Esophagus squamous epithelium (tissue), 5 donors: ENCODE measurements around the gene NT5DC2. TPM values are rescaled to one million over a fixed set of nuclear protein-coding genes. Genes with fewer than 3 reads are reported as not detected.

Experiments
- DNase-seq: peaks from one replicate; lab custom pipeline; 2025; lab: John Stamatoyannopoulos, UW
- H3K27ac ChIP-seq, 4 donors: fragments of 200-600 bp; sonication (generic); one replicate each; pipeline ENCODE4 v1.5.1; 2016 to 2019; ENCODE audit warnings: mild to moderate bottlenecking in 1 of 4
- H3K27me3 ChIP-seq, 4 donors: fragments of 200-600 bp; sonication (generic); 1 replicate in 3 of 4; 2 replicates in 1 of 4; pipeline versions ENCODE4 v1.5.1 to v1.6.0; 2017 to 2021; ENCODE audit warnings: antibody characterized with exemption in 1 of 4
- H3K36me3 ChIP-seq, 3 donors: fragments of 200-600 bp; sonication (generic); one replicate each; pipeline ENCODE4 v1.5.1; 2016 to 2019
- H3K4me1 ChIP-seq, 3 donors: fragments of 200-600 bp; sonication (generic); one replicate each; pipeline ENCODE4 v1.5.1; 2017 to 2019
- H3K4me3 ChIP-seq, 4 donors: fragments of 200-600 bp; sonication (generic); 1 replicate in 3 of 4; 2 replicates in 1 of 4; pipeline ENCODE4 v1.5.1; 2016 to 2019; ENCODE audit warnings: mild to moderate bottlenecking in 2 of 4, moderate library complexity in 1 of 4
- H3K9me3 ChIP-seq, 3 donors: fragments of 200-600 bp; sonication (generic); one replicate each; pipeline ENCODE4 v1.5.1; 2016 to 2019
- POLR2A ChIP-seq, 4 donors: fragments of 450-650 bp; IDR thresholded peaks; one replicate each; pipeline ENCODE4 v1.6.1; 2017; ENCODE audit warnings: antibody characterized with exemption in 4 of 4, mild to moderate bottlenecking in 4 of 4, moderate library complexity in 3 of 4
- WGBS, 2 donors: methylation state at CpG; one replicate each; pipeline ENCODE4 v1.1.5; 2018; 5-methylcytosine and 5-hydroxymethylcytosine counted together
- intact Hi-C: fragments of 100-400 bp; cut with DNase I; formaldehyde crosslinking; loops from one replicate; pipeline ENCODE4 v1.15.0; 2022
- total RNA-seq, 4 donors: library from RNA; depleted of rRNA; stranded (reverse); fragments of >200 nt; gene quantifications; one replicate each; pipeline ENCODE4 v1.1.0, GENCODE V29; 2016
- TF ChIP-seq, protein P1 (sequence below), 6 experiments: fragments of 450-650 bp in 4 of 6; fragments of 200-600 bp in 2 of 6; sonication (generic) in 2 of 6; IDR thresholded peaks; one replicate each; pipeline ENCODE4 v1.5.1; 2016 to 2019; ENCODE audit warnings: antibody characterized with exemption in 6 of 6, mild to moderate bottlenecking in 4 of 6, moderate library complexity in 4 of 6
- donor health status: DM: yes; HTN: yes; CAD: no.

NT5DC2 gene
- total RNA-seq, 4 donors from 2014 or later, result 58.9 to 79.5 (median 70.2) TPM

DNA sequence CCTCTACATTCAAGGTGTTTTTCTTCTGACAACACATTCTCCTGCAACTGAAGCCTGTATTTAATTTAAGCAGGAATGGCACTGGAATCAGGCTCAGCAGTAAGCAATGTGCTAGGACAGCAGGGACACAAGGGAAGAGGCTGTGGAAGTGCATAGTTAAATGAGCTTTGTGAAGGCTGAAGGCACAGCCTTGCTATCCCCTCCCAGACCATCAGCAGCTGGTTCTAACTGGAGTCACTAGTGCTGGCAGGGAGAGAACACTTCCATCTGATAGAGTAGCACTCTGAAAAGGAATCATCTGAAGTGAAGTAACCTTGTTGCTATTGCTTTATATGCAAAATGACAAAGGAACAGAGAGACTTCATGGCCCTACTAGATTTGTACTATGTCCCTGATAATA is 17.5 kb upstream of the NT5DC2 start:
- Histone ChIP-seq H3K27me3 (no peaks in the 10 kb centered on the region), H3K4me3 (no peak overlapping the region), H3K27ac (no peak overlapping the region), H3K36me3 (peaks cover 0 to 91% (median 34%) of the 10 kb centered on the region in 3 donors), H3K4me1 (peaks cover 0 to 8% (median 0%) of the 10 kb centered on the region in 3 donors), H3K9me3 (no peaks in the 10 kb centered on the region)
- DNase-seq, result no peak
- TF ChIP-seq, protein P1, sequence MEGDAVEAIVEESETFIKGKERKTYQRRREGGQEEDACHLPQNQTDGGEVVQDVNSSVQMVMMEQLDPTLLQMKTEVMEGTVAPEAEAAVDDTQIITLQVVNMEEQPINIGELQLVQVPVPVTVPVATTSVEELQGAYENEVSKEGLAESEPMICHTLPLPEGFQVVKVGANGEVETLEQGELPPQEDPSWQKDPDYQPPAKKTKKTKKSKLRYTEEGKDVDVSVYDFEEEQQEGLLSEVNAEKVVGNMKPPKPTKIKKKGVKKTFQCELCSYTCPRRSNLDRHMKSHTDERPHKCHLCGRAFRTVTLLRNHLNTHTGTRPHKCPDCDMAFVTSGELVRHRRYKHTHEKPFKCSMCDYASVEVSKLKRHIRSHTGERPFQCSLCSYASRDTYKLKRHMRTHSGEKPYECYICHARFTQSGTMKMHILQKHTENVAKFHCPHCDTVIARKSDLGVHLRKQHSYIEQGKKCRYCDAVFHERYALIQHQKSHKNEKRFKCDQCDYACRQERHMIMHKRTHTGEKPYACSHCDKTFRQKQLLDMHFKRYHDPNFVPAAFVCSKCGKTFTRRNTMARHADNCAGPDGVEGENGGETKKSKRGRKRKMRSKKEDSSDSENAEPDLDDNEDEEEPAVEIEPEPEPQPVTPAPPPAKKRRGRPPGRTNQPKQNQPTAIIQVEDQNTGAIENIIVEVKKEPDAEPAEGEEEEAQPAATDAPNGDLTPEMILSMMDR (IDR thresholded peaks at IDR 0.05), result no peak
- TF ChIP-seq POLR2A (IDR thresholded peaks at IDR 0.05), result no peak
- intact Hi-C loops, result no loop called here

DNA sequence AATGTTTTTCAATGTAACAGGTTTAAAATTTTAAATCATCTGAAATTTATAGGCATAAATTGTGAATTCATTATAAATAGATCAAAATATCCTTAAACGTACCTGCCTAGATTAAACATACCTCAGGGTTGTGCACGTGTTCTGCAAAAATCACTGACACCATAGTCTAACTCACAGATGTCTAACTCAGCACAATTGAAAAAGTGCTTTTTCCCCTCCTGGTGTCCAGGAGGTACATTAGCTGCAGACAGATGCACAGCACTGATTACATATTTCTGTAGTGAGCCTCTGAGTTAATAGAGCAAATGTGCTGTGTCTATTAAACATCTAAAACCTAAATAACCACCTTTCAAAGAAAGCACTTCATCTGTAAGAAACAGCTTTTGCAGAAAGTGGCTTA is 13.5 kb upstream of the NT5DC2 start:
- TF ChIP-seq, protein P1 (IDR thresholded peaks at IDR 0.05), result no peak
- TF ChIP-seq POLR2A (IDR thresholded peaks at IDR 0.05), result no peak
- intact Hi-C loops, result no loop called here
- no peak overlapping the region for H3K4me3 ChIP-seq
- WGBS, 2 donors, result 73 to 81% methylated on average over 2 of the region's 2 CpGs
- H3K27me3 ChIP-seq, result no peaks in the 10 kb centered on the region
- no peak overlapping the region for H3K27ac ChIP-seq
- no peaks in the 10 kb centered on the region for H3K4me1 ChIP-seq
- DNase-seq, result no peak
- peaks cover 0 to 88% (median 25%) of the 10 kb centered on the region in 3 donors for H3K36me3 ChIP-seq
- no peaks in the 10 kb centered on the region for H3K9me3 ChIP-seq

DNA sequence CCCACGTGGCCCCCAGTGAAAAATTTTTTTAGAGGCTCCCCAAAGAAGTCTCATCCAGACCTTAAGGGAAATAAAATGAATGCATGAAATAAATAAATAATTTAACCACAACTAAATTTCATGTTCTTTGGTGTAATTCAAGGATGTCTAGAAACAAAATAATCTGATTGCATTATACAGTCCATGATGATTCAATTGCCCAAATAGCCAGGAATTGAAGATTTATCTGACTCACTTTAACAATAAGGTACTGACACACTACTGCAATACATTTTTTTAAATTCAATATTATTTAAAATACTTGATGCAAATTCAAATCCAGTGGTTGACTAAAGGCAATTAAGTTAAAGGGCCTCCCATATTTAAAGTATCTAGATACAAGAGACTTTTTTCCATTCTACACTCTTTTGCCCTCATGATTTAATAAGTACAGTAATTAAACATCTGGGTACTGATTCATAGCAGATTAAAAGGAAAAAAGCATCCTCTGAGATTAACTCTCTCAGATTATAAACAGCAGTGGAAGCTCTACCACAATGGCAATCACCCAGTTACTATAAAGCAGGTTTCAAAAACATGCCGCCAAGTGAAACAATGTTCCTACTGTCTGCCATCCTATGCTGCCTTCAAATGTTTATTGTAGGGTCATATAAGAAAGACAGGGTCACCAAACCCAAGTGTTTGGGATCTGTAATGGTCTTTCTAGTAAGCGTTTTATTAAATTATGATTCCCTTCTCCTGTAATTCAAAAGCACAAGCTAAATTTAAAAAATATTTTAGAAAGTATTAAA is 12.6 kb upstream of the NT5DC2 start:
- no peak for DNase-seq
- Histone ChIP-seq H3K4me3 (no peak overlapping the region), H3K27me3 (no peaks in the 10 kb centered on the region), H3K27ac (no peak overlapping the region), H3K4me1 (no peaks in the 10 kb centered on the region), H3K9me3 (no peaks in the 10 kb centered on the region), H3K36me3 (peaks cover 0 to 88% (median 19%) of the 10 kb centered on the region in 3 donors)
- no peak for TF ChIP-seq POLR2A (IDR thresholded peaks at IDR 0.05)
- TF ChIP-seq, protein P1 (IDR thresholded peaks at IDR 0.05), result no peak
- WGBS, 2 donors, result 66 to 77% methylated on average over 3 of the region's 3 CpGs
- intact Hi-C loops, result no loop called here

DNA sequence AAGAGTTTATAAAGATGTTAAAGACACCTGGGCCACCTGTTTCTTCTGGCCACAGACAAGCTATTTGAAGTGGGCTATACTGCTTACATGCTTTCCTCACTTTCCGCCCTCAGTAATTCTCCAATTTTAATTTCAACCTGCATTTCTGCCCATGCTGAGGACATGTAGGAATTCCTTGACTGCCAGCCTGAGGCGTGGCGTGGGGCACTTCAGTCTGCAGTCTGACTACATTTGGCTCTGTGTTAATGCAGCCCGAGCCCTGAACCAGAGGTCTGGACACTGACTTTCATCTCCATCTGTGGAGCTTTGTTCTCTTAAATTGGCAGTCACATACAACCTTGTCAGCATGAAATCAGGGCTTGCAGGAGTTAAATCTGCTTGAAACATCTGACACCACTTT is 11.3 kb upstream of the NT5DC2 start:
- H3K4me3 ChIP-seq, result no peak overlapping the region
- H3K36me3 ChIP-seq, result peaks cover 0 to 88% (median 10%) of the 10 kb centered on the region in 3 donors
- DNase-seq, result no peak
- TF ChIP-seq, protein P1 (IDR thresholded peaks at IDR 0.05), result no peak
- TF ChIP-seq POLR2A (IDR thresholded peaks at IDR 0.05), result no peak
- intact Hi-C loops, result no loop called here
- no peaks in the 10 kb centered on the region for H3K27me3 ChIP-seq
- no peaks in the 10 kb centered on the region for H3K9me3 ChIP-seq
- WGBS, 2 donors, result 83 to 100% methylated on average over 2 to 3 of the region's 4 CpGs
- no peak overlapping the region for H3K27ac ChIP-seq
- H3K4me1 ChIP-seq, result peaks cover 0 to 2% (median 0%) of the 10 kb centered on the region in 3 donors

DNA sequence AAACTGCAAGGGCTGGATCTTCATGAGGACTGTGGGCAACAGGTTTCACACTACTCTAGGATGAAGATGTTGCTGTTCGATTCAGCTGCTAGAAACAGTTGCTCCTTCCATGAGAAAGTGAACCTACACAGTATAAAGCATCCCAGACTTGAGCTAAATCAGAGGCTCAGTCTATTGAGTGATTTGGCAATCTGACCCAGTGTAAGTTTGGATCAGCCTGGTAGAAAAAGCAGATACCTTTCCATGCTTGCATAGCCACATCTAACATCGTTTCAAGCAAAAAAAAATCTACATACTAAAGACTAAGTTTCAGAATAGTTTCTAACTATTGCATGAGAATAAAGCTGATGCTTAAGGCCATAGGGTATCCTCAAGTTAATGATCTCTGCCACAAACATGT is 7.4 kb upstream of the NT5DC2 start:
- intact Hi-C loops, result no loop called here

More for the DNA sequence above, 7.4 kb upstream of the NT5DC2 start:
- Histone ChIP-seq H3K27ac (no peak overlapping the region), H3K36me3 (peaks cover 0 to 60% (median 0%) of the 10 kb centered on the region in 3 donors), H3K9me3 (no peaks in the 10 kb centered on the region), H3K4me3 (no peak overlapping the region), H3K27me3 (no peaks in the 10 kb centered on the region), H3K4me1 (peaks cover 21 to 36% (median 26%) of the 10 kb centered on the region in 3 donors)
- TF ChIP-seq, protein P1 (IDR thresholded peaks at IDR 0.05), result no peak
- no peak for TF ChIP-seq POLR2A (IDR thresholded peaks at IDR 0.05)
- 65 to 81% methylated on average over 1 to 2 of the region's 2 CpGs for WGBS, 2 donors
- DNase-seq, result no peak
